K562 (cell line): ENCODE results near the gene TULP1. TPM values are rescaled to one million over a fixed set of nuclear protein-coding genes. Genes with fewer than 3 reads are reported as not detected.

Experiments
- AFF1 ChIP-seq, 2 experiments: fragments of 450-650 bp; IDR thresholded peaks; 2 replicates each; pipeline ENCODE4 v1.6.1; 2018; ENCODE audit warnings: mild to moderate bottlenecking in 2 of 2, low read depth in 1 of 2; ENCODE audit not compliant: partially characterized antibody in 2 of 2
- CHD4 ChIP-seq: fragments of 200-600 bp; sonication (generic); IDR thresholded peaks from 3 replicates; pipeline ENCODE4 v1.6.1; 2012; ENCODE audit warnings: low read depth, mild to moderate bottlenecking, mixed read lengths, low read length, inconsistent platforms; ENCODE audit not compliant: insufficient read depth, insufficient replicate concordance, poor library complexity, severe bottlenecking
- DACH1 ChIP-seq: fragments of 450-650 bp; IDR thresholded peaks from 2 replicates; pipeline ENCODE4 v1.6.1; 2018; ENCODE audit not compliant: partially characterized antibody
- ELK1 ChIP-seq: sonication (generic); formaldehyde crosslinking; IDR thresholded peaks from 2 replicates; pipeline ENCODE4 v1.8.1; 2022; ENCODE audit warnings: missing genetic modification reagents
- ERF ChIP-seq: fragments of 450-650 bp; formaldehyde crosslinking; IDR thresholded peaks from 2 replicates; pipeline ENCODE4 v1.4.0; 2020; ENCODE audit warnings: mild to moderate bottlenecking, mixed read lengths
- ETV6 ChIP-seq, 3 experiments: fragments of 150-350 bp in 1 of 3; sonication (generic) in 1 of 3; formaldehyde crosslinking in 1 of 3; IDR thresholded peaks; 2 replicates each; pipeline versions ENCODE4 v1.6.1 to v1.8.0; 2014 to 2022; ENCODE audit warnings: borderline replicate concordance in 2 of 3, low read depth in 2 of 3, antibody characterized with exemption in 1 of 3, low read length in 1 of 3, mild to moderate bottlenecking in 1 of 3, missing genetic modification reagents in 1 of 3
- ILF3 ChIP-seq: fragments of 450-650 bp; IDR thresholded peaks from 2 replicates; pipeline ENCODE4 v1.6.1; 2018; ENCODE audit warnings: antibody characterized with exemption, mild to moderate bottlenecking, moderate library complexity, borderline replicate concordance
- JUNB ChIP-seq: fragments of 450-650 bp; formaldehyde crosslinking; conservative IDR thresholded peaks from 2 replicates; pipeline ENCODE4 v1.4.0; 2020; ENCODE audit warnings: mild to moderate bottlenecking
- MCM3 ChIP-seq: fragments of 450-650 bp; IDR thresholded peaks from 2 replicates; pipeline ENCODE4 v1.6.1; 2016
- MYC ChIP-seq, 2 experiments: fragments of 250-450 bp in 1 of 2; sonication (Bioruptor Pico) in 1 of 2; IDR thresholded peaks; 2 replicates each; pipeline versions ENCODE4 v1.5.1 to v1.6.1; 2012 to 2021; ENCODE audit warnings: low read depth in 2 of 2, borderline replicate concordance in 1 of 2, improper control_type of control experiment in 1 of 2, low read length in 1 of 2, mild to moderate bottlenecking in 1 of 2, moderate library complexity in 1 of 2
- MYNN ChIP-seq, 2 experiments: sonication (generic); formaldehyde crosslinking in 1 of 2; IDR thresholded peaks; 2 replicates each; pipeline versions ENCODE4 v1.5.0 to v1.6.1; 2016 to 2020; ENCODE audit warnings: antibody characterized with exemption in 1 of 2, missing genetic modification reagents in 1 of 2
- NCOA6 ChIP-seq: fragments of 450-650 bp; IDR thresholded peaks from 2 replicates; pipeline ENCODE4 v1.6.1; 2017; ENCODE audit warnings: mild to moderate bottlenecking
- NRF1 ChIP-seq, 2 experiments: fragments of 450-650 bp; IDR thresholded peaks in 1 of 2; conservative IDR thresholded peaks in 1 of 2; 2 replicates each; pipeline ENCODE4 v1.6.1; 2014; ENCODE audit warnings: mild to moderate bottlenecking in 2 of 2
- OTX1 ChIP-seq: fragments of 450-650 bp; formaldehyde crosslinking; IDR thresholded peaks from 2 replicates; pipeline ENCODE4 v1.4.0; 2022; ENCODE audit warnings: mild to moderate bottlenecking
- PPARD ChIP-seq: fragments of 250-450 bp; sonication (Bioruptor Pico); IDR thresholded peaks from 2 replicates; pipeline ENCODE4 v1.8.0; 2022; ENCODE audit warnings: inconsistent platforms, mild to moderate bottlenecking, moderate library complexity
- RBBP5 ChIP-seq: fragments of 200-600 bp; sonication (generic); IDR thresholded peaks from 2 replicates; pipeline ENCODE4 v1.6.1; 2012; ENCODE audit warnings: borderline replicate concordance, mild to moderate bottlenecking, low read length, control low read depth, inconsistent platforms; ENCODE audit not compliant: insufficient read depth, poor library complexity, severe bottlenecking
- RFX1 ChIP-seq: fragments of 450-650 bp; IDR thresholded peaks from 2 replicates; pipeline ENCODE4 v1.6.1; 2016; ENCODE audit warnings: mild to moderate bottlenecking, moderate library complexity
- TAF15 ChIP-seq: fragments of 200-400 bp; formaldehyde crosslinking; IDR thresholded peaks from 2 replicates; pipeline ENCODE4 v1.6.1; 2017; ENCODE audit warnings: mild to moderate bottlenecking, low read depth, low read length, moderate library complexity
- polyA plus RNA-seq, 8 experiments: library from polyadenylated mRNA; depleted of rRNA in 4 of 8; stranded (reverse) in 5 of 8; unstranded in 3 of 8; fragments of >200 nt; fragmentation: Nextera tagmentation in 2 of 8; fragmentation: Illumina TruSeq in 1 of 8; extraction: Ambion mirVana in 2 of 8; extraction: Trizol in 1 of 8; gene quantifications; 2 replicates each; pipeline versions ENCODE4 v1.2.1 to v1.2.3, GENCODE V29; 2011 to 2014; ENCODE audit warnings: inconsistent platforms in 1 of 8, missing spikeins in 1 of 8
- total RNA-seq, 7 experiments: library from RNA; depleted of rRNA in 6 of 7; stranded (reverse); fragments of >200 nt in 6 of 7; fragmentation: Illumina TruSeq in 2 of 7; extraction: Trizol in 2 of 7; gene quantifications; 2 replicates each; pipeline versions ENCODE4 v1.2.1 to v1.2.3, GENCODE V29; 2011 to 2021; ENCODE audit warnings: low replicate concordance in 1 of 7
- TF ChIP-seq, protein P1 (sequence below): sonication (generic); formaldehyde crosslinking; IDR thresholded peaks from 2 replicates; pipeline ENCODE4 v1.8.0; 2022; ENCODE audit warnings: mild to moderate bottlenecking, missing genetic modification reagents

The TULP1 gene
- total and polyA plus RNA-seq, 9 of the 15 experiments (the other 6 are each of a cell fraction or from before 2014, with no cell fraction given), result 0.06 to 0.17 (median 0.09) TPM; not detected in 6

DNA sequence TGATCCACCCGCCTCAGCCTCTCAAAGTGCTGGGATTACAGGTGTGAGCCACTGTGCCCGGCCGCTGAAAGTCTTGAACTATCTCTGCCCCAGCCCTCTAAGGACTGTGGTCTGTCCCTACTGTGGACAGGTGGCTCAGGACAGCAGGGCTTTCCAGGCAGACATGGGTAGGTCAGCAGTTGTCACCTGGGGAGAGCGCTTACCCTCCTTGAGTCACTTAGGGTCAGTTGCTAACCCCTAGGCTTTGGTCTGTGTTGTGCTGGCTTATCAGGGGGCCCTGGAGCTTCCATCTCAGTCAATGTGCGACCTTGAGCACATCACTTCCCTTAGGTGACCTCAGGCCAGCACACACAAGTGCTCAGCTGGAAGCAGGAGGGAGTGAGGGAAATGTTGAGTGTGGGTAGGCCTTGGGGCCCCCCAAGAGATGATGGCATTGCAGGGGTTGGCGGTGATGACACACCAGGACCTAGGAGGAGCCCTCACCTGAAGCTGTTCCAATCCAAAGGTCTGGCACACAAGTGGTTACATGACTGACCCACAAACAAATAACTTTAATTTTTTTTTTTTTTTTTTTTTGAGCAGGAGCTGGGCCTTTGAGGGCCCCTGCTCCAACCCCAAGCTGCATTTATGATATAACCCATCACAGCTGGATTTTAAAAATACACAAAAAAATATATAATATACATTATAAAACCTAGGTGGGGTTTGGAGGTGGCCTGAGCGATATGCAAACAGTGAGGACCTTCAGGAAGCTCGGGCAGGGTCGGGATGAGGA is 39.4 kb downstream of the TULP1 start (continued):
- TF ChIP-seq OTX1 (CRISPR knock-in tag) (no peak), ELK1 (CRISPR knock-in tag) (no peak), DACH1 (no peak), RBBP5 (no peak), MYNN (IDR thresholded peaks at IDR 0.05) (peak; percentile 34; the same call in 1 of the 2 replicates), MYNN (CRISPR knock-in tag; IDR thresholded peaks at IDR 0.05) (no peak), NRF1 (conservative IDR thresholded peaks at IDR 0.05 in 1 of 2, IDR thresholded peaks at IDR 0.05 in 1 of 2) (0 out of 4 replicates have a peak, but pooled peaks of 1 of the 2 experiments have one; percentile 6), TAF15 (no peak), CHD4 (no peak), NCOA6 (no peak), MYC (IDR thresholded peaks at IDR 0.05; ENCODE audit: low read depth, low read length) (no peak), MYC (CRISPR knock-in tag; IDR thresholded peaks at IDR 0.05; ENCODE audit: borderline replicate concordance, low read depth) (no peak), AFF1 (IDR thresholded peaks at IDR 0.05; ENCODE audit: low read depth in 1 of 2, partially characterized antibody in 2 of 2) (no peak), PPARD (CRISPR knock-in tag) (no peak), ERF (0 out of 2 replicates have a peak, but pooled peaks have one; percentile 58), ILF3 (no peak), JUNB (CRISPR knock-in tag) (no peak), RFX1 (no peak), MCM3 (no peak), ETV6 (IDR thresholded peaks at IDR 0.05; ENCODE audit: borderline replicate concordance in 1 of 2, low read depth in 2 of 2, low read length in 1 of 2) (no peak), ETV6 (CRISPR knock-in tag; IDR thresholded peaks at IDR 0.05; ENCODE audit: borderline replicate concordance) (no peak)
- TF ChIP-seq, protein P1, sequence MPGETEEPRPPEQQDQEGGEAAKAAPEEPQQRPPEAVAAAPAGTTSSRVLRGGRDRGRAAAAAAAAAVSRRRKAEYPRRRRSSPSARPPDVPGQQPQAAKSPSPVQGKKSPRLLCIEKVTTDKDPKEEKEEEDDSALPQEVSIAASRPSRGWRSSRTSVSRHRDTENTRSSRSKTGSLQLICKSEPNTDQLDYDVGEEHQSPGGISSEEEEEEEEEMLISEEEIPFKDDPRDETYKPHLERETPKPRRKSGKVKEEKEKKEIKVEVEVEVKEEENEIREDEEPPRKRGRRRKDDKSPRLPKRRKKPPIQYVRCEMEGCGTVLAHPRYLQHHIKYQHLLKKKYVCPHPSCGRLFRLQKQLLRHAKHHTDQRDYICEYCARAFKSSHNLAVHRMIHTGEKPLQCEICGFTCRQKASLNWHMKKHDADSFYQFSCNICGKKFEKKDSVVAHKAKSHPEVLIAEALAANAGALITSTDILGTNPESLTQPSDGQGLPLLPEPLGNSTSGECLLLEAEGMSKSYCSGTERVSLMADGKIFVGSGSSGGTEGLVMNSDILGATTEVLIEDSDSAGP, result no peak
